Activated effector memory CD4-positive, alpha-beta T cell treated with anti-CD3 and anti-CD28 coated beads, Interleukin-2, amount 50 U/mL, for 16 hours (primary cell): ENCODE measurements around the gene PTPRA.

Experiments used
- DNase-seq: peaks from one replicate; pipeline ENCODE4 v3.0.0-alpha.2; 2020

Gene PTPRA

DNA sequence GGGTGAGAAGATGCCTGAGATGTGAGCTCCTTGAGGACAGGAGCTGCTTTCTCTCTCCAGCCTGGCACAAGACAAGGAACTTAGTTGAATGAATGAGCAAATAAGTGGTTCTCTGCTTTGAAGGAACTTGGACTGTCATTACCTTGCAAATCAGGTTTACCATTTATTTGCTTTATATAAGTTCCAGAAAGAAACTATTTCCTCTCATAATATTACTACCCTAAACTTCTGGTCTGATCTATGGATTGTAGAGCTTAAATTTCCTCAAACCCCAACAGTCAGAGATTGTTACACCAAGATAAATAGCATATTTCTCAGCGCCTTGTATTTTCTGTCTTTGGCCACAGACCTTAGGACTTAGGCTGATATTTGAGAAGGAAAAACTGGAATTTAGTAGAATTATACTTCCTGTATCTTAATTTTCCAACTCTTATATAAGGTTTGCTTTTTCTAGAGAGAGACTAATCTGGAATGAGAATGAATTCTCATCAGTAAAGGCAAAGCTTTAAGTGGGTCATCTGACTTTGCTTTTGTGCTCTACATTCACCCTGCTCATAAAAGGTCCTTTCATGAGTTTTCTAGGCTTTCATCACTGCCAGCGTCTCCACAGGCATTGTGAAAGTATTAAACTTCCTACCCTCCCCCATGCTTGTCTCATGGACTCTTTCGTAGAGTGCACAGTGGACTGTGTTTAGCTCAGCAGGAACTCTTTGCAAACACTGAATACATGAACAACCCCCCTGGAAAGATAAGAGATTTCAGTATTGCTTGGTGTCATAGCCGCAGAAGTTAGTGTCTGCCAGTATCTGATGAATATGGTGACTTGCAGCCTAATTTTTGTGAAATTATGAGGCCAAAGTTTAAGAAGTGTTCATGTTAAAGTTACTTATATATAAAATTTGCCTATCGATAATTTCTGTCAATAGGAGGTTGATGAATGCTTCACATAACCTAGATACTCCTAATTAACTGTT is 74.0 kb downstream of the PTPRA start:
- no peak for DNase-seq

DNA sequence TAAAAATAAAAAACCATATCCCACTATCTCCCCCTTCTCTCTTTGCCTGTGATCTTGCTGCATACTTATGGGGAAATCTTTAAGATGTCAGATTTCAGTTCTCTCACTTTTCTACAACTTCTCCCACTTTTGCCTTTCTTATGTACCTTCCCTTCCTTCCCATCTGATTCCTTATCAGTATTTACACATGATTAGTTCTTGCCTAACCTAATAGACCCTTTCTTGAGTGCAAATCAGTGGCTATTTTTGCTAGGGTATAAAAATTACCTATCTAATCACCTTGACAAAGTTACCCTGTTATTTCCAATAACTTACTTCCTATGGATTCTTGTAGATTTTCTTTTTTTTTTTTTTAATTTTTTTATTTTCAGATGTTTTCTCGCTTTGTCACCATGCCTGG is 75.7 kb downstream of the PTPRA start:
- no peak for DNase-seq

DNA sequence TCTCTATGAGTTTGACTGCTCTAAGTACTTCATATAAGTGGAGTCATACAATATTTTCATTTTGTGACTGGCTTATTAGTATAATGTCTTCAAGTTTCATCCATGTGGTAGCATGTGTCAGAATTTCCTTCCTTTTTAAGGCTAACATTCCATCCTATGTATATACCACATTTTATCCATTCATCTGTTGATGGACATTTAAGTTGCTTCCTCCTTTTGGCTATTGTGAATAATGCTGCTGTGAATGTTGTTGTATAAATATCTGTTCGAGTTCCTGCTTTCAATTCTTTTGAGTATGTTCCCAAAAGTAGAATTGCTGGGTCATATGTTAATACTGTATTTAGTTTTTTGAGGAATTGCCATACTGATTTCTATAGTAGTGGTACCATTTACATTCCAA is 79.5 kb downstream of the PTPRA start:
- DNase-seq: no peak

DNA sequence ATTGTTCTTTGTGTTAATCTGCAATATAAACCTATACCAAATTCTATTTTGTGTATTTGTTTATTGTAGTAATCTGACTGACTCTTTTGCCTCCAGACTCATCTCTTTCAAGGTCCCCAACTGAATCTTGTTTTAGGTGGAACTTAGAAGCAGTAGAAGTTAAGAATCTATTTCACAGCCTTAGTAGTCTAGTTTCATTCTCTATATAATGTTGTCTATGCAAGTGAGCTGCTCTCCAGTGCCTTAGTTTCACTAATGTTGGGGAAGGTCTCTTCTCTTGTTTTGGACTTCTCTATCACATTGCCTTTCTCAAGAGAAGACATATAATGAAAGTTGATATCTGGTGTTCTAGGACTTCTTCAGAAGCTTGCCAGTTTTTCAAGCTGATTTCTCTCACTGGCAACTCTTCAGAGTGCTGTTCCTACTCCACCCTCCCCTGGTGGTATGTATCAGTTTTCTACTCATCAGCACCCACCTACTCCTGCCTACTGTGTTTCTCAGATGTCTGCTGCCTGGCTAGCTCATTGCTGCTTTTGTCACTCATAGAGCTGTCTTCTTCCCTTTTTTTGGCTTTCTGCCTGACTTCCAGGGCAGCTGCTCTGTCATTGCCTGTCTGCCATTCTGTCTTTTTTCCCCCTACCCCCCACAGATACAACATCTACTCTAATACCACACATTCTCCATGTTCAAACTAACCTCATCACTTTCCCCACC is 82.1 kb downstream of the PTPRA start:
- DNase-seq: no peak

DNA sequence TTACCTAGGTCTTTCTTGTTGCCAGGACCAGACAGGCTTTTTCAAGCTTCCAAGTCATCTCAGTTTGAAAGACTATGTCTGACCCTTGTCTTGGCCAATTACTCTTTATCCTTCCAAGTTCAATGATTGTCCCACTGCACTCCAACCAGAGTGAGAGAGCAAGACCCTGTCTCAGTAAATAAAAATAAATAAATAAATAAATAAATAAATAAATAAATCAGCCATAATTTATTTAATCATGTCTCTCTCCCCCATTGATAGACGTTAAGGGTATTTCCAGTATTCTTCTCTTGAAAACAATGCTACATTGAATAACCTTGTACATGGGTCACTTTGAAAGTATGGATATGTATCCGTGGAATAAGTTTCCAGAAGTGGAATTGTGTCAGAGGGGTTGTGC is 83.2 kb downstream of the PTPRA start:
- no peak for DNase-seq

DNA sequence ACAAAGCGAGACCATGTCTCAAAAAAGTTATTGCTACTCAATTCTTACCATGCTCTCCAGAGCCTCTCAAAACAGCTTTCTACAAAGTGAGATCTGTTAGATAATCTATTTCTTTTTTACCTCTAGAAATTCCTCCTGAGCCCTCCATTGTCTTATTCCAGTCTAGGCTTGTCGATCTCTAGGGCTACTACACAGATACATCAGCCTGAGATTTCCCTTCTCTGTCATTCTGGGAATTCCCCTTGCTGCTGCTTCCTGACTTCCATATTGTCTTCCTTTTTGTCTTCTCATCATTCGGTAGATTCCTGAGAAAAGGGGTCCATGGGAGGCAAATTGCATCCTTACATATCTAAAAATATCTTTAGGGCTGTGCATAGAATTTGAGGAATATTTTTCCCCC is 94.6 kb downstream of the PTPRA start:
- DNase-seq: no peak

DNA sequence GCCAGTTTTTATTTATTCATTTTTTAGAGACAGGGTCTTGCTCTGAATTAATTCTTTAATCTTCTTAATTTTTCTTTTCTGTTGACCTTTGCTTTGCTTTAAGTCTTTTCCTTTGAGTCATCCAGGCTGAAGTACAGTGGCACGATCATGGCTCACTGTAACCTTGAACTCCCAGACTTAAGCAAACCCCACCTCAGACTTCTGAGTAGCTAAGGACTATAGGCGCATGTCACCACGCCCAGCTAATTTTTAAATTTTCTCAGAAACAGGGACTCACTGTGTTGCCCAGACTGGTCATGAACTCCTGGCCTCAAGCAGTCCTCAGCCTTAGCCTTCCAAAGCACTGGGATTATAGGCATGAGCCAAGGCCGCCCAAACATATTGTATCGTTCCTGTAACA is 98.8 kb downstream of the PTPRA start:
- DNase-seq: no peak

DNA sequence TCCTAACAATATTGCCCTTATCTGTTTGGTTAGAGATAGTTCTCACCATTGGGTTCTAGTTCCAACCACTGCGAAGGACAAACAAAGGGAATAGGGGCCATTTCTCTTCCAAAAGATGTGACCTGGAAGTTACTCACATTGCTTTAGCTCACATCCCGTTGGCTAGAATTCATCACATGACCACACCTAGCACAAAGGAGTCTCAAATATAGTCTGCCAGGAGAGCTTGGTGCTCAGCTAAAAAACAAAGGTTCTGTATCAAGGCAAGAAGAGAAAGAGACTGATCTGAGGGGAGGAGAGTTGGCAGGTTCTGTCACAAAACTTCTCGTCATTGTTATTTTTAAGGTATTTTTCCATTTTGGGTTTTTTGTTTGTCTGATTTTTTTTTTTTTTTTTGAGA is 100.3 kb downstream of the PTPRA start:
- no peak for DNase-seq

DNA sequence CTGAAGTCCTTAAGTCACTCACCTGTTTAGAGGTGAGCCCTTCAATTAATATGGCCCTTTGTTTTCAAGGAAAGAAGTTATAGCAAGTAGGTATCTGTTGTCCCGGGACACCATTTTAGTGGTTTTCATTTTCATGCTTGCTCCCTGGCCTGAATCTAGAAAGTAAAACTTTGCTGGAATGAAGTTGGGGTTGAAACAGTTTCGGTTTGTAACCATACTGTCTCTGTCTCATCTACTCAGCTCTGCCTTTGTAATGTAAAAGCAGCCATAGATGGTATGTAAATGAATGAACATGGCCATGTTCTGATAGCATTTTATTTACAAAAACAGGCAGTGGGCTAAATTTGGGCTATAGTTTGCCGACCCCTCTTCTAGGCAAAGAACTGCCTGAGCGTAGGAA is 105.2 kb downstream of the PTPRA start:
- DNase-seq: no peak

DNA sequence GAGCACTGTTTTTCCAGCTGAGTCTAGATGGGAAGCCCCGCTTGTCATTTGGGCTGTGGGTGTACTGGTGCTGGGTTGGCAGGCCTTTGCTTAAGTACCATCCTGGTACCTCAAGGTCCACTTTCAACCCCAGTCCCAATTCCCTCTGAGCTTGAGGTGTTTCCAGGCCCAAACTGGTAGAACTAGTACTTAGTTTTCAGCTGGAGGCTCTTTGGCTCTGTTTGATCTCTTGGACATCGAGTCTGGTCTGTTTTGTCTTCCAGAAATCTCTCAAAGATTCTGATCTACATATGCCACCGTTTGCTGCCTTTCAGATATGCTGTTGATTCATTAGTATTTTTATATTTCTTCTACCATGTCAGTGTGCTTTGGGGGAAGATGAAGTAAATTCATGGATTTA is 108.4 kb downstream of the PTPRA start:
- DNase-seq: no peak

DNA sequence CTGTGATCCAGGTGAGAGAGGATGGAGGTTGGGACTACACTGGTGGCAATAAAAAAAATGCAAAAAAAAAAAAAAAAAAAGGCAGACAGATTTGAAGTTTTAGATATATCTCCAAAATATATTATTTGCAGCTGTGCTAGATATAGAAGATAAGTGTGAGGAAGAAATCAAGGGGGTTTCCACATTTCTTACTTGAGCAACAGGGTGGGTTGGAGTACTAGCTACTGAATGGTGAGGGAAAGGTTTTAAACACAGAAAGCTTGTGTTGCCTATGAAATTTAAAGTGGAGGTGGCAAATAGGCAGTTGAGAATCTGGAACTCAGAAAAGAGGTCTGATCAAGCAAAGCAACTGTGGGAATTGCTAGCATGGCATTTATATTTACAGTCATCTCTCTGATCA is 110.2 kb downstream of the PTPRA start:
- DNase-seq: no peak

DNA sequence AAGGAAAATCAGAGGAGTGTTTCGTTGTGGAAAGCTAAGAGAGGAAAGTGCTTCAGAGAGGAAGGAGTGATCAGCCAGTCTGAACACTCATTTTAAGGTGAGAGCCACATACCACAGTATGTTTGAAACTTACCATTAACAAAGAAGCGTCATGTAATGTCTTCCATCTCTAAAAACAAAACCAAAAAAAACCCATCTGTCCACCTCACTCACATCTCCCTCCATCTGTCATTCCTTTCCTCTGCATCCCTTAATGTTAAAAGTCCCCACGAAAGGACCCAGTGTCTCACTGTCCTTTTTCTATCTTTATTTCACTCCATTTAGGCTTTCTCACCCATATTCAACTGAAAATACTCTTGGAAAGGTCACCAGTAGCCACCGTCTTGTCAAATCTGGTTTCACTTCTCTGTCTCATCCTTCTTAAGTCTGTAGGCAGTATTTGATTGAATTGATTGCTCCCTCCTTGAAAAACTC is 110.8 kb downstream of the PTPRA start:
- no peak for DNase-seq

DNA sequence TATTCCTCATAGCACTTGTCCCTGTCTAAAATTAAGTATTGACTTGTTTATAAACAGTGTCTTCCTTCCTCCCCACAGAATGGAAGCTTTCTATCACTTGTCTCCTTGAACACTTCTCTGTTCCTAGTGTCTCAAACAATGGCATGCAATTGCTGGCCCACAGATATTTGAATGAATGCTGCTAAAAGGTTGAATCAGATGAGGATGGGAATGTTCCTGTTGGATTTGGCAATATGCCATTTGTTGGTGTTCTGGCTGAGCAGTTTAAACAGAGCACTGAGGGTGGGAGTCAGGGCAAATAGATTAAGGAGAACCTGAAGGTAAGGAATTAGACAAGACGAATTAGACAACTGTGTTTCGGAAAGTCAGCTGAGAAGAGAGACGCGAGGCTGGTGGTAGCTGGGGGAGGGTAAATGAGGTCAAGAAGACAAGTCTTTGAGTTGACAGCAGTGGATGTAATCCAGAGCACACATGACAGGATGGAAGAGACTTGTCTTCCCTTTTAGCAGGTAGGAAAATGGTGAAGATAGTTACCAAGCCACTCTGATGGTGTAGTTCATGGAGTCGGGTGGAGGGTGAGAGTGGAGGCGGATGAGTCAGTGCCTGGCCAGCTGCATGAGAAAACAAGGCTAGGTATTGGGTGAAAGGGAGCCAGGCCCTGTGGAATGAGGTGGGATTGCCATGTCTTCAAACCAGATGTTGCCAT is 111.8 kb downstream of the PTPRA start:
- no peak for DNase-seq

DNA sequence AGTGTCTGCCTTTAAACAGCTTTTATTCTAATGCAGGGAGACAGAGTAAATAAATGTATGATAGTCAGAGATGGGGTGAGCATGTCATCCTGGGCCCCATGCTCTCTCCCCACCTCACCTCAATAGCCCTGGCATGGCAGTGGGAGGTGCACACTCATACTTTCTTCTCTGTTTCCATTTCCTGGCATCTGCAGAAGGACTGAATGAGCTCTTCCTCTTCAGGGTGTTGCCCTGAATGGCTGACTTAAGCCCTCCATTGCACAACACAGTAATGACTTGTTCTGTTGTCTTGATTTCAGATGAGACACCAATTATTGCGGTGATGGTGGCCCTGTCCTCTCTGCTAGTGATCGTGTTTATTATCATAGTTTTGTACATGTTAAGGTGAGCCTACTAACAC is 113.2 kb downstream of the PTPRA start:
- peak; percentile 69 for DNase-seq

DNA sequence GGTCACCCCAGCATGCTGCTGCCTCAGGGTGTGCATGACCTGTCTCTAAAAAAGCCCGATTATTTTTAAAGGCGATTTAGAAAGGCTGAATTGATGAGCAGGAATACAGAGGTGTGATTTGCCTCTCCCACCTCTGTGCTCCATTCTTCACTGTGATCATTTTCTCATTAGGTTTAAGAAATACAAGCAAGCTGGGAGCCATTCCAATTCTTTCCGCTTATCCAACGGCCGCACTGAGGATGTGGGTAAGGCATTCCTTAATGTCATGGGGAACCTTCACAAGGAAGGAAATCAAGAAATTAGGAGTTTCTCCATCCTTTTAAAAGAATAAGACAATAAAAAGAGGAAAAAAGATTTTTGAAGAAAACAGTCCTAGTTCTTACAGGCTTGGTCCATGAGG is 114.6 kb downstream of the PTPRA start:
- DNase-seq: no peak

DNA sequence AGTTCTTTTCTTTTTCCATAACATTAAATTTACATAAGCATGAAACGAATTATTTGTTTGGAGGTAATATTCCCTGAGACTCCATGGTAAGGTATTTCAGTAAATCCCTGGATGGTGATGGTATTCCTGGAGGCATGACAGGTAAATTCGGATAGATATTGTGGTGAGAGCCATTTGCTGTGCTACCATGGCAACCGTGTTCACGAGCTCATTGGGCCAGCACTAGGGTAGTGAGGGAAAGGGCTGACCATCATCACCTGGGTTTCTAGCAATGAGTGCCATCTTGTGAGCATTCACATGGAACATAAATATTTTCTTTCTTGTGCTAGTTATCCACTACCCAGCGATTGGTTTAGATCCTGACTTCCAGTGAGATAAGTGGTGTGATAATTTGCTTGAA is 118.3 kb downstream of the PTPRA start:
- no peak for DNase-seq

DNA sequence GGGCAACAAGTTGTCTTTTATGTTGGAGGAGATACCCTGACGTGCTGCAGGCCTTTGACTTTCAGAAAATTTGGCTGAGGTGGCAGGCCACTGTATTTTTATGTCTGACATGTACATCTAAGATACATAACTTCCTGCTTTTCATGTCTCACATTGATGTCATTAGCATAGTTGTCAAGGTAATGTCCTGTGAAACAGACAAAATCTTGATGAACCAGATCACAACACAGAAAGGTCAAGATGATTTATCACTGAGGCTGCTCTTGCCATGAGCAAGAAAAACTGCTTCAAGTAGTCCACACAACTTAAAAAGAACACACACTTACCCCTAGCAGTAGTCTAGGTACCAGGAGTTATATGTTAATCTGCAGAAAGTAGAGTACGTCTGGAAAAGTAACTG is 120.0 kb downstream of the PTPRA start:
- no peak for DNase-seq

DNA sequence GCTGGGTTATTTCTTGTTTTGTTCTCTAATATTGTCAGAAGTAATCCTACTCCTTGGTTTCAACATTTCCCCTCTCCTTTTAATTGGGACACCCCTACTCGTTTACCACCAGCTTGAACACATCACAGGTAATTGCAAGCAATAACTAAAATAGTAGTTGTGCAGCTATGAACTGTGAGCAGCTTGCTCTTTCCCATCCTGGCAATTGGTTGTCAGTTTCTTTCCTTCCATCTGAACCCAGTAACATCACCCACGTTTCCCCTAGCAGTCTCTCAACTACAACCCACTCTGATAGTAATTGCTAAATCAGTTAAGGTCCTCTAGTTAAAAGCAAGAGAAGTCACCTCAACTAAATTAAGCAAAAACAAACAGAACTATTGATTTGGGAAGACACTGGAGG is 122.5 kb downstream of the PTPRA start:
- DNase-seq: no peak

DNA sequence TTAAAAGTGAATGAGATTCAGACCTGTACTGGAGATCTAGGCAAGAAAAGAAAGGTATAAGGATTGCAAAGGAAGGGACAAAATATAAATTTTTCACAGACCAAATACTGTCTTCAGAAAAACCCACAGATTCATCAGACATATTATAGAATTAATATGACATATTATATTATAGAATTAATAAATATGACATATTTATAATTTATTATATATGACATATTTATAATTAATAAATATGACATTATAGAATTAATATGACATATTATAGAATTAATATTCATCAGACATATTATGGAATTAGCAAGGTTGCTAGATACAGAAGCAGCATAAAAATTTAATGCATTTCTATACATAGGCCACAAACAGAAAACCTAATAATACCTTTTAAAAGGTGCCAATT is 125.4 kb downstream of the PTPRA start:
- DNase-seq: no peak

DNA sequence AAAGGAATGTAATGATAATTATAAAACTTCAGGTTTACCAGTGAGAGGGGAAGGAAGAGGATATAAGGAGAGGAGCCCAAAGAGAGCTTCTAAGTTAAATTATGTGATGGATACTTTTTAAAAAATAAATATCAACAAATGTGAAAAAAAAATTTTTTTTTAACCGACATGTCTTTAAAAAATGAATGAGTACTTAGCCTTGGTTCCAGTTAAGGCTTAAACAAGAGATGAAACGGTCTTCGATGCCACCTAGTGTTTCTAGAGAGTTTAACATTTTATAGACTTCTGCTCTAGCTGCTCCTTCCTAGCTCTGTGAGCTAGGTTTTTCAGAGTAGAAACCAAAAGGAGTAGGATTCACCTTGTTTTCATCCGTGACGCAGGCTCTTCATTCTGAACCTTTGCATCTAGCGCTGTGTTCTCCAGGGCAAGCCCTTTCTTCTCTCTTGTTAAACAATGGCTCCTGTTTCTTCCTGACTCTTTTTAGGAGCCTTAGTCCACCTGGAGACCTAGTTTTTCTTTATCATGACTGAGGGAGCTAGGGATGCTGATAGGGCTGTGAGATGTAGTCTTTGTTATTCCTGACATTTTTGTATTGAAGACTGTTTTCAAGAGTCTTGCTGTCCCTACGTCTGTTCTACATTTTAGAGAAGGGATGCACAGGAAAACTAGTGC is 127.7 kb downstream of the PTPRA start:
- DNase-seq: no peak

DNA sequence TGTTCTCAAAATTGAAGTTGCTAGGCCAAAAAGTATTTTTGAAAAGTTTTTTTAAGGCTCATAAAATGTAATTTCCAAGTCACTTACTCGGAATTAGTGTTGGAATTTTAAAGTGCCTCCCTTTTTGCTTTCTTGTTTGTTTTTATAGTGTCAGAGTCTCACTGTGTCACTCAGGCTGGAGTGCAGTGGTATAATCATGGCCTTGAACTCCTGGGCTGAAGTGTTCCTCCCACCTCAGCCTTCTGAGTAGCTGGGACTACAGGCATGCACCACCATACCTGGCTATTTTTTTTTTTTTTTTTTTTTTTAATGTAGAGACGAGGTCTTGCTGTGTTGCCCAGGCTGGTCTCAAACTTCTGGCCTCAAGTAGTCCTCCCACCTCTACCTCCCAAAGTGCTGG is 130.1 kb downstream of the PTPRA start:
- DNase-seq: no peak

DNA sequence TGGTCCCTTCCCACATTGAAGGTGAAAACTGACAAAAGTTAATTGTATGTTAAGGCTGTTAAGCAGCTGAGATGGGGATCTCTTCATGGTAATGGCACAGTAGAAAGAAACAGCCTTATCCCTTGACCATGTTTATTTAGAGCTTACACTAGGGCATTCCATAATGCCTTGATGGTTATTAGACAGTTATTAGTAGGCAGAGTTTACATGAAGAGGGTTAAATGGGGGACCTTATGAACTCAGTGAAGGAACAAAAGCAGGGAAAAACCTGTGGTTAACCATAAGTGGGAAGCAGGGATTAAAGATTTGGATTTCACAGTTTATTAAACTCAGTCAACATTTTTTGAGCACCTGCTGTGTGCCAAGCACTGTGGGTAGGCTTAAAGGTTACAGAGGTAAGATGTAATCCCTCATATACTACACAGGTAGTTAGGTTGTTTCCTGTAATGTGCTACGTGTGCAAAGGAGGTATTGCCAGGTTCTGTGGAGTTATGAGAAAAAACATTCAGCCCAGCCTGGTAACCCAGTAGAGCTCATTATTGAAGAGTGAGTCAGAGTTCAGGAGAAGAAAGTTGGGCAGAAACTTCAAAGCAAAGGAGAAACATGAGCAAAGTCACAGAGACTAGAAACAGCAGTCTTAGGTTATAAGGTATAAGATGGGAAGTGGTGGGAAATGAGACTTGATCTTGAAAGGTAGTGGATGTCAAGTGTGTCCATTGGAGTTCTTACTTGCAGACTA is 137.9 kb downstream of the PTPRA start:
- DNase-seq: no peak
